HFFc6 (cell line): Measurements from ENCODE around the gene R3HDML. TPM values are rescaled to one million over a fixed set of nuclear protein-coding genes. Genes with fewer than 3 reads are reported as not detected.

Source experiments
- DNase-seq: peaks from one replicate; pipeline ENCODE4 v3.0.0-alpha.2; 2018
- H3K27ac Mint-ChIP-seq: 2 replicates; pipeline ENCODE4 v1.8.0; 2020; ENCODE audit warnings: mild to moderate bottlenecking, mixed read lengths
- H3K27me3 Mint-ChIP-seq: 2 replicates; pipeline ENCODE4 v1.8.0; 2021; ENCODE audit warnings: mild to moderate bottlenecking, moderate library complexity, mixed read lengths; ENCODE audit not compliant: insufficient read depth
- H3K36me3 Mint-ChIP-seq: 2 replicates; pipeline ENCODE4 v1.8.0; 2021; ENCODE audit warnings: low read depth, mixed read lengths
- H3K4me1 Mint-ChIP-seq: 2 replicates; pipeline ENCODE4 v1.8.0; 2020; ENCODE audit warnings: low read depth, mixed read lengths
- H3K4me3 Mint-ChIP-seq: 2 replicates; pipeline ENCODE4 v1.8.0; 2020; ENCODE audit warnings: mild to moderate bottlenecking, moderate library complexity, mixed read lengths
- H3K9me3 Mint-ChIP-seq: 2 replicates; pipeline ENCODE4 v1.8.0; 2020; ENCODE audit warnings: mild to moderate bottlenecking, mixed read lengths
- total RNA-seq, 6 experiments: library from RNA; stranded (reverse); fragmentation: NEBNext Ultra II Directional; extraction: Animal tissue kit (Norgen Biotek cat#: 25700); gene quantifications; 2 replicates in 1 of 6; 3 replicates in 5 of 6; pipeline ENCODE4 v1.2.3, GENCODE V29; 2021
- TF ChIP-seq, protein P1 (sequence below): fragments of 200-600 bp; sonication (generic); IDR thresholded peaks from 2 replicates; pipeline ENCODE4 v1.5.0; 2021; ENCODE audit warnings: antibody characterized with exemption, mild to moderate bottlenecking

The R3HDML gene
- total RNA-seq, 6 experiments from 2014 or later: not detected

DNA sequence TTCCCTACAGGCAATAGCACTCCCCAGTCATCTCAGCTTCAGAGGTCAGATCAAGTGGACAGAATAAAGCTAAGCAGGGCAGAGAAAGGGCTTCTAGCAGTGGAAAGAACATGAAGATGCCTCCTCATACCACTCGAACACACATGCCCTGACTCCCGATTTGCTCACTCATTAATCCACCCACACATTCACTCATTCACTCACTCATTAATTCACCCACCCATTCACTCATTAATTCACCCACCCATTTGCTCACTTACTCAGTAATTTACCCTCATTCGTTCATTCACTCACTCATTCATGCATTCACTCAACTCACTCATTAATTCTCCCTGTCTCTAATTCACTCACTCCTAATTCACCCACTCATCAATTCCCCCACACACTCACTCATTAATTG, 62.6 kb downstream of the R3HDML start:
- H3K9me3 Mint-ChIP-seq: peaks cover 2% of the 10 kb centered on the region
- H3K27ac Mint-ChIP-seq: no peak overlapping the region
- H3K27me3 Mint-ChIP-seq: peaks cover 37% of the 10 kb centered on the region
- peaks cover 13% of the 10 kb centered on the region; the same call in 1 of the 2 replicates for H3K4me1 Mint-ChIP-seq
- no peaks in the 10 kb centered on the region for H3K36me3 Mint-ChIP-seq
- TF ChIP-seq, protein P1, sequence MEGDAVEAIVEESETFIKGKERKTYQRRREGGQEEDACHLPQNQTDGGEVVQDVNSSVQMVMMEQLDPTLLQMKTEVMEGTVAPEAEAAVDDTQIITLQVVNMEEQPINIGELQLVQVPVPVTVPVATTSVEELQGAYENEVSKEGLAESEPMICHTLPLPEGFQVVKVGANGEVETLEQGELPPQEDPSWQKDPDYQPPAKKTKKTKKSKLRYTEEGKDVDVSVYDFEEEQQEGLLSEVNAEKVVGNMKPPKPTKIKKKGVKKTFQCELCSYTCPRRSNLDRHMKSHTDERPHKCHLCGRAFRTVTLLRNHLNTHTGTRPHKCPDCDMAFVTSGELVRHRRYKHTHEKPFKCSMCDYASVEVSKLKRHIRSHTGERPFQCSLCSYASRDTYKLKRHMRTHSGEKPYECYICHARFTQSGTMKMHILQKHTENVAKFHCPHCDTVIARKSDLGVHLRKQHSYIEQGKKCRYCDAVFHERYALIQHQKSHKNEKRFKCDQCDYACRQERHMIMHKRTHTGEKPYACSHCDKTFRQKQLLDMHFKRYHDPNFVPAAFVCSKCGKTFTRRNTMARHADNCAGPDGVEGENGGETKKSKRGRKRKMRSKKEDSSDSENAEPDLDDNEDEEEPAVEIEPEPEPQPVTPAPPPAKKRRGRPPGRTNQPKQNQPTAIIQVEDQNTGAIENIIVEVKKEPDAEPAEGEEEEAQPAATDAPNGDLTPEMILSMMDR: no peak
- DNase-seq: no peak
- no peak overlapping the region for H3K4me3 Mint-ChIP-seq

DNA sequence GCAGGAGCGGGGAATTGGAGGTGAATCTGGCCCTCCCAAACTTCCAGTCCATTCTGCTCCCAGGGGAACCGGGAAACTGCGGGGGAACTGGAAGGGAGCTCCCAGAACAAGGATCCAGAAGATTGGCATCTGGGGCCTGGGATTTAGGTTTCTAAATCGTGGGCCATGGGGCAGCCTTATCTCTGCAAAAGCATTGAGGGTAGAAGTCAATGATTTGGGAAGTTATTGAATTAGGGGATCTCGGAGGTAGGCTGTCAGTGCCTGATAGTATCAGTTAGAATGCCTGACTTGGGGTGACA, 63.8 kb downstream of the R3HDML start:
- peaks cover 33% of the 10 kb centered on the region for H3K27me3 Mint-ChIP-seq
- TF ChIP-seq, protein P1: no peak
- H3K4me3 Mint-ChIP-seq: no peak overlapping the region
- H3K9me3 Mint-ChIP-seq: peaks cover 4% of the 10 kb centered on the region
- H3K36me3 Mint-ChIP-seq: no peaks in the 10 kb centered on the region
- DNase-seq: no peak
- peaks cover 22% of the 10 kb centered on the region for H3K4me1 Mint-ChIP-seq
- H3K27ac Mint-ChIP-seq: no peak overlapping the region

Other genes with a start within 250 kb of the R3HDML start
- 10 to 100 TPM in 5 of 6 experiments, 1 to 10 TPM in 1; 9.7 to 14.4 (median 13.5) TPM for gene JPH2, start 149.9 kb upstream of the R3HDML start, total RNA-seq
- gene OSER1, start 126.3 kb upstream of the R3HDML start, total RNA-seq: 10 to 100 TPM; 33.1 to 38.8 (median 36.2) TPM
- not detected for gene GDAP1L1, start 89.7 kb upstream of the R3HDML start, total RNA-seq
- 10 to 100 TPM; 11.3 to 13.6 (median 13.1) TPM for gene FITM2, start 25.8 kb upstream of the R3HDML start, total RNA-seq
- not detected for gene HNF4A, start 18.7 kb downstream of the R3HDML start, total RNA-seq
- gene TTPAL, start 138.8 kb downstream of the R3HDML start, total RNA-seq: 10 to 100 TPM; 28.7 to 38.7 (median 35.2) TPM
- 100 to 1,000 TPM; 161 to 219 (median 188) TPM for gene SERINC3, start 185.0 kb downstream of the R3HDML start, total RNA-seq
- gene PKIG, start 245.5 kb downstream of the R3HDML start, total RNA-seq: 10 to 100 TPM; 35.5 to 57.6 (median 52.0) TPM